ENCODE data around the gene FUT8. TPM values are rescaled to one million over a fixed set of nuclear protein-coding genes. Genes with fewer than 3 reads are reported as not detected.

FUT8 gene
- total and polyA plus RNA-seq, 9 donors: 9.2 to 21.1 (median 13.4) TPM

GRCh38 chr14:65772921-65773574, 360.5 kb downstream of the FUT8 start:
- 91% methylated on average over 1 of the region's 4 CpGs for WGBS (ENCODE audit: insufficient coverage)
- Histone ChIP-seq H3K27me3 (ENCODE audit: control insufficient read depth, insufficient read depth, low read length) (no peaks in the 10 kb centered on the region), H3K27ac (ENCODE audit: low read length) (no peak overlapping the region), H3K4me1 (ENCODE audit: control insufficient read depth, insufficient read depth, low read length) (no peaks in the 10 kb centered on the region), H3K9me3 (replicated peaks; ENCODE audit: control insufficient read depth, low read depth, low read length) (no peaks in the 10 kb centered on the region), H3K4me3 (ENCODE audit: low read length) (no peak overlapping the region), H3K36me3 (ENCODE audit: control insufficient read depth, insufficient read depth, low read length) (no peaks in the 10 kb centered on the region)
- DNase-seq: peak; percentile 16

GRCh38 chr14:65774041-65774440, 361.5 kb downstream of the FUT8 start:
- Histone ChIP-seq H3K27me3 (ENCODE audit: control insufficient read depth, insufficient read depth, low read length) (no peaks in the 10 kb centered on the region), H3K27ac (ENCODE audit: low read length) (no peak overlapping the region), H3K36me3 (ENCODE audit: control insufficient read depth, insufficient read depth, low read length) (no peaks in the 10 kb centered on the region), H3K4me1 (ENCODE audit: control insufficient read depth, insufficient read depth, low read length) (no peaks in the 10 kb centered on the region), H3K4me3 (ENCODE audit: low read length) (no peak overlapping the region), H3K9me3 (replicated peaks; ENCODE audit: control insufficient read depth, low read depth, low read length) (no peaks in the 10 kb centered on the region)
- WGBS (ENCODE audit: insufficient coverage): no CpG with 5 or more reads among the region's 1 CpG
- no peak for DNase-seq

GRCh38 chr14:65776193-65776852, 363.8 kb downstream of the FUT8 start:
- H3K27me3 ChIP-seq (ENCODE audit: control insufficient read depth, insufficient read depth, low read length): peaks cover 4% of the 10 kb centered on the region
- H3K9me3 ChIP-seq (replicated peaks; ENCODE audit: control insufficient read depth, low read depth, low read length): no peaks in the 10 kb centered on the region
- no peaks in the 10 kb centered on the region for H3K4me1 ChIP-seq (ENCODE audit: control insufficient read depth, insufficient read depth, low read length)
- no peak for DNase-seq
- WGBS (ENCODE audit: insufficient coverage): 90% methylated on average over 2 of the region's 4 CpGs
- H3K36me3 ChIP-seq (ENCODE audit: control insufficient read depth, insufficient read depth, low read length): no peaks in the 10 kb centered on the region
- H3K4me3 ChIP-seq (ENCODE audit: low read length): no peak overlapping the region
- no peak overlapping the region for H3K27ac ChIP-seq (ENCODE audit: low read length)

DNA sequence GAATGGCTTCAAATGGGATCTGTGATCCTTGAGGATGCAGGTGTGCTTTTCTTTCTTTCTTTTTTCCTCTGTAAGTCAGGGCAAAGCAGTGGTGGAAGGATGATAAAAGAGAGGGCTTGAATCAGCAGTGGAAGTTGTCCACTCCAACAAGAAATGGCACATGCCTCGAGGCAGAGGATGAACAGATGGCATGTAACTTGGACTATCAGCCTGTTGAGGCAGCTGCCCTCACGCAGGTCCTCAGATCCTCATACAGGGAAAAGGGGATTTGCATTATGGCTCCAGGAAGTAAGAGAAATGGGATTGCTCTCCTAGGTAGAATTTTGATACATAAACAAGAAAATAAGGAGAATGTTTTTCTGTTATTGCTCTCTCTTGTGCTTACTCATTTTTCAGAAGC, 368.0 kb downstream of the FUT8 start:
- 63% methylated on average over 1 of the region's 2 CpGs for WGBS (ENCODE audit: insufficient coverage)
- Histone ChIP-seq H3K27ac (ENCODE audit: low read length) (no peak overlapping the region), H3K9me3 (replicated peaks; ENCODE audit: control insufficient read depth, low read depth, low read length) (no peaks in the 10 kb centered on the region), H3K4me1 (ENCODE audit: control insufficient read depth, insufficient read depth, low read length) (no peaks in the 10 kb centered on the region), H3K36me3 (ENCODE audit: control insufficient read depth, insufficient read depth, low read length) (no peaks in the 10 kb centered on the region), H3K27me3 (ENCODE audit: control insufficient read depth, insufficient read depth, low read length) (peaks cover 4% of the 10 kb centered on the region), H3K4me3 (ENCODE audit: low read length) (no peak overlapping the region)
- no peak for DNase-seq

- 71% methylated on average over 1 of the region's 3 CpGs for WGBS (ENCODE audit: insufficient coverage)
- Histone ChIP-seq H3K27ac (ENCODE audit: low read length) (no peak overlapping the region), H3K4me1 (ENCODE audit: control insufficient read depth, insufficient read depth, low read length) (no peaks in the 10 kb centered on the region), H3K36me3 (ENCODE audit: control insufficient read depth, insufficient read depth, low read length) (no peaks in the 10 kb centered on the region), H3K9me3 (replicated peaks; ENCODE audit: control insufficient read depth, low read depth, low read length) (no peaks in the 10 kb centered on the region), H3K4me3 (ENCODE audit: low read length) (no peak overlapping the region), H3K27me3 (ENCODE audit: control insufficient read depth, insufficient read depth, low read length) (peaks cover 4% of the 10 kb centered on the region)
- DNase-seq: no peak
Measured at GRCh38 chr14:65783101-65783500, 370.6 kb downstream of the FUT8 start.

DNA sequence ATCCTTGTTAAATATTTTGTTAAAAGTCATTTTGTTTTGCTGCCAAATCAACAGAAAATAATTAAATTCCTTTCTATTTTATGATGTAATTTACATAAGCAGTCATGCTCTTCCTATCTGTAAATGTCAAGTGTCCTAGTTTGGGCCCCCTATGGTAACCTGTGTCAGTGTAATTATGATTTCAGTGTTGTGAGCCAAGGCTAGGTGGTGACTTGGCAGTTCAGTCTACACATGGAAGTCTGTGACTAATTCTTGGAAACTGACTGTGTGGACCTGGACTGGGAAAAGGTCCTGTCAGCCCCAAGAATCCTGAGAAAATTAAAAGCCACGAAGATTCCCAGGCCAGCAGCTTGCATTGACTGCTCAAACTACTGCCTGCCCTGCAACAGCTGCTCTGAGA, 371.0 kb downstream of the FUT8 start:
- H3K4me1 ChIP-seq (ENCODE audit: control insufficient read depth, insufficient read depth, low read length): no peaks in the 10 kb centered on the region
- no peak for DNase-seq
- 38% methylated on average over 1 of the region's 1 CpG for WGBS (ENCODE audit: insufficient coverage)
- no peak overlapping the region for H3K4me3 ChIP-seq (ENCODE audit: low read length)
- H3K9me3 ChIP-seq (replicated peaks; ENCODE audit: control insufficient read depth, low read depth, low read length): no peaks in the 10 kb centered on the region
- peaks cover 4% of the 10 kb centered on the region for H3K27me3 ChIP-seq (ENCODE audit: control insufficient read depth, insufficient read depth, low read length)
- H3K36me3 ChIP-seq (ENCODE audit: control insufficient read depth, insufficient read depth, low read length): no peaks in the 10 kb centered on the region
- H3K27ac ChIP-seq (ENCODE audit: low read length): no peak overlapping the region

DNA sequence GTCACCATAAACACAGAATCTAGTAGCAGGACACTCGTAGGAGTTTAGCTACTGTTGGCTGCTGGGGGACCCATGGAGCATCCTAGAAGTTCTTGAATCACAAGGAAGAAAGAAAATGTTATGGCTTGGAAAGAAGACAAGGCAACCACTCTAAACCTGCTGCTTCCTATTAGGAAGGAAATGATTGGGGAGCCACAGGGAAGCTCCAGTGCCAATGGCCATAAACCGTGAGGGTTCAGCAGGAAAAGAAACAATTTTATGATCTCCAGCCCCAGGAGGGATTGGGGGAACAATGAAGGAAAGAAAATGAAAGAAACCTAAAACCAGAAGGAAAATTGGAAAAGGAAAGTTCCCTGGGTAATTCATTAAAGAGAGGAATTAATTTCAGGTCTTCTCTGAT, 372.0 kb downstream of the FUT8 start:
- H3K4me1 ChIP-seq (ENCODE audit: control insufficient read depth, insufficient read depth, low read length): no peaks in the 10 kb centered on the region
- no peaks in the 10 kb centered on the region for H3K9me3 ChIP-seq (replicated peaks; ENCODE audit: control insufficient read depth, low read depth, low read length)
- DNase-seq: no peak
- no peak overlapping the region for H3K27ac ChIP-seq (ENCODE audit: low read length)
- H3K27me3 ChIP-seq (ENCODE audit: control insufficient read depth, insufficient read depth, low read length): peaks cover 4% of the 10 kb centered on the region
- no peak overlapping the region for H3K4me3 ChIP-seq (ENCODE audit: low read length)
- H3K36me3 ChIP-seq (ENCODE audit: control insufficient read depth, insufficient read depth, low read length): no peaks in the 10 kb centered on the region
- WGBS (ENCODE audit: insufficient coverage): 20% methylated on average over 1 of the region's 2 CpGs

DNA sequence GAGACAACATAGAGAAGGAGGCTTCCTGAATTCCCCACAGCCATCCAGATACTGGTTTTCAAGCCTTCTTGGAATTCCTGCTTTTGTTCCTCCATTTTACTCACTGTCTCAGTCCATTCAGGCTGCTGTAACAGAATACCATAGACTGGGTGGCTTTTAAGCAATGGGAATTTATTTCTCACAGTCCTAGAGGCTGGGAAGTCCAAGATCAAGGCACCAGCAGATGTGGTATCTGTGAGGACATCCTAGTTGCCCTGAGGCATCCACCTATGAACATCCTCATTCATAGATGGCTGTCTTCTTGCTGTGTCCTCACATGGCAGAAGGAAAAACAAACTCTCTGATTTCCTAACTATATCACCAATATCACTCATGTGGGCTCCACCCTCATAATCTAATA, 374.9 kb downstream of the FUT8 start:
- Histone ChIP-seq H3K9me3 (replicated peaks; ENCODE audit: control insufficient read depth, low read depth, low read length) (no peaks in the 10 kb centered on the region), H3K27ac (ENCODE audit: low read length) (no peak overlapping the region), H3K36me3 (ENCODE audit: control insufficient read depth, insufficient read depth, low read length) (no peaks in the 10 kb centered on the region), H3K4me1 (ENCODE audit: control insufficient read depth, insufficient read depth, low read length) (no peaks in the 10 kb centered on the region), H3K4me3 (ENCODE audit: low read length) (no peak overlapping the region), H3K27me3 (ENCODE audit: control insufficient read depth, insufficient read depth, low read length) (peaks cover 6% of the 10 kb centered on the region)
- DNase-seq: no peak

- no peak for DNase-seq
- no peaks in the 10 kb centered on the region for H3K36me3 ChIP-seq (ENCODE audit: control insufficient read depth, insufficient read depth, low read length)
- no peaks in the 10 kb centered on the region for H3K4me1 ChIP-seq (ENCODE audit: control insufficient read depth, insufficient read depth, low read length)
- no peak overlapping the region for H3K4me3 ChIP-seq (ENCODE audit: low read length)
- 66% methylated on average over 3 of the region's 5 CpGs for WGBS (ENCODE audit: insufficient coverage)
- peaks cover 6% of the 10 kb centered on the region for H3K27me3 ChIP-seq (ENCODE audit: control insufficient read depth, insufficient read depth, low read length)
- no peaks in the 10 kb centered on the region for H3K9me3 ChIP-seq (replicated peaks; ENCODE audit: control insufficient read depth, low read depth, low read length)
- no peak overlapping the region for H3K27ac ChIP-seq (ENCODE audit: low read length)
Measured at GRCh38 chr14:65788876-65789275, 376.3 kb downstream of the FUT8 start.

- no peak for DNase-seq
- H3K27ac ChIP-seq (ENCODE audit: low read length): no peak overlapping the region
- no peaks in the 10 kb centered on the region for H3K36me3 ChIP-seq (ENCODE audit: control insufficient read depth, insufficient read depth, low read length)
- no peaks in the 10 kb centered on the region for H3K4me1 ChIP-seq (ENCODE audit: control insufficient read depth, insufficient read depth, low read length)
- 31% methylated on average over 9 of the region's 14 CpGs for WGBS (ENCODE audit: insufficient coverage)
- peaks cover 6% of the 10 kb centered on the region for H3K27me3 ChIP-seq (ENCODE audit: control insufficient read depth, insufficient read depth, low read length)
- H3K9me3 ChIP-seq (replicated peaks; ENCODE audit: control insufficient read depth, low read depth, low read length): no peaks in the 10 kb centered on the region
- no peak overlapping the region for H3K4me3 ChIP-seq (ENCODE audit: low read length)
Measured at GRCh38 chr14:65789363-65789762, 376.8 kb downstream of the FUT8 start.

All from muscle of leg (tissue), 11 donors.